Caco-2 (cell line): ENCODE measurements around the gene ZBTB32. TPM values are rescaled to one million over a fixed set of nuclear protein-coding genes. Genes with fewer than 3 reads are reported as not detected.

Experiments used
- BruUV-seq: library from RNA; stranded (reverse); fragments of 400-500 nt; replicated peaks from 2 replicates; lab custom pipeline; 2021; lab: Mats Ljungman, UMichigan
- CTCF ChIA-PET: fragments of 300-600 bp; sonication (Branson Sonifier 250); formaldehyde crosslinking; loops from one replicate; lab custom pipeline; 2022; ENCODE audit warnings: antibody characterized with exemption; lab: Charles Lee
- POLR2A ChIA-PET: fragments of 300-600 bp; sonication (Branson Sonifier 250); formaldehyde crosslinking; loops from one replicate; lab custom pipeline; 2022; ENCODE audit warnings: antibody characterized with exemption; lab: Charles Lee
- DNase-seq, 2 experiments: peaks; one replicate each; pipeline versions ENCODE4 v3.0.0 to v3.0.0-alpha.2; 2020 to 2022
- H3K27me3 ChIP-seq: replicated peaks from 2 replicates; pipeline ENCODE4 v1.6.0; 2011; ENCODE audit warnings: low read length; ENCODE audit not compliant: control insufficient read depth, insufficient read depth
- H3K36me3 ChIP-seq: 2 replicates; pipeline ENCODE4 v1.5.1; 2011; ENCODE audit warnings: low read length; ENCODE audit not compliant: control insufficient read depth, insufficient read depth
- H3K4me1 ChIP-seq: fragments of 250-450 bp; sonication (Bioruptor Pico); 2 replicates; pipeline ENCODE4 v1.5.1; 2020; ENCODE audit warnings: mild to moderate bottlenecking
- H3K4me3 ChIP-seq: 2 replicates; pipeline ENCODE4 v1.5.1; 2011; ENCODE audit warnings: low read depth, mild to moderate bottlenecking, control low read depth, low read length
- H3K9me3 ChIP-seq: fragments of 250-450 bp; sonication (Bioruptor Pico); 2 replicates; pipeline ENCODE4 v1.5.1; 2020; ENCODE audit warnings: mild to moderate bottlenecking, moderate library complexity
- H3K27ac Mint-ChIP-seq: one replicate; pipeline ENCODE4 v1.8.0; 2022; ENCODE audit warnings: mixed read lengths; ENCODE audit not compliant: unreplicated experiment
- H3K27me3 Mint-ChIP-seq: one replicate; pipeline ENCODE4 v1.8.0; 2022; ENCODE audit warnings: mixed read lengths; ENCODE audit not compliant: insufficient read depth, unreplicated experiment
- H3K36me3 Mint-ChIP-seq: one replicate; pipeline ENCODE4 v1.8.0; 2022; ENCODE audit warnings: mild to moderate bottlenecking, mixed read lengths; ENCODE audit not compliant: insufficient read depth, unreplicated experiment
- H3K4me1 Mint-ChIP-seq: one replicate; pipeline ENCODE4 v1.8.0; 2022; ENCODE audit warnings: low read depth, mixed read lengths; ENCODE audit not compliant: unreplicated experiment
- H3K4me3 Mint-ChIP-seq: one replicate; pipeline ENCODE4 v1.8.0; 2022; ENCODE audit warnings: mild to moderate bottlenecking, moderate library complexity, mixed read lengths; ENCODE audit not compliant: unreplicated experiment
- H3K9me3 Mint-ChIP-seq: one replicate; pipeline ENCODE4 v1.8.0; 2022; ENCODE audit warnings: mixed read lengths; ENCODE audit not compliant: unreplicated experiment
- intact Hi-C: fragments of 100-400 bp; cut with micrococcal nuclease; formaldehyde crosslinking; loops from one replicate; pipeline ENCODE4 v1.10.0; 2022; ENCODE audit not compliant: unreplicated experiment
- total RNA-seq: library from RNA; stranded (reverse); gene quantifications from 2 replicates; pipeline ENCODE4 v1.2.3, GENCODE V29; 2022
- TF ChIP-seq, protein P1 (sequence below), 2 experiments: fragments of 200-600 bp in 1 of 2; IDR thresholded peaks; 1 replicate in 1 of 2; 2 replicates in 1 of 2; pipeline versions ENCODE4 v1.5.1 to v1.8.0; 2011 to 2022; ENCODE audit warnings: antibody characterized with exemption in 1 of 2, control low read depth in 1 of 2, inconsistent platforms in 1 of 2, low read depth in 1 of 2, low read length in 1 of 2, mild to moderate bottlenecking in 1 of 2, moderate library complexity in 1 of 2; ENCODE audit not compliant: insufficient read depth in 1 of 2, severe bottlenecking in 1 of 2, unreplicated experiment in 1 of 2

ZBTB32 gene
- total RNA-seq, 1 experiment from 2014 or later, result not detected

GRCh38 chr19:35743640-35744429 is 39.5 kb downstream of the ZBTB32 start:
- Histone ChIP-seq H3K36me3 (0 out of 2 replicates have a peak, but pooled peaks cover under 1% of the 10 kb centered on the region), H3K9me3 (no peaks in the 10 kb centered on the region), H3K4me1 (peaks cover 11% of the 10 kb centered on the region), H3K4me3 (no peak overlapping the region), H3K27me3 (no peaks in the 10 kb centered on the region)
- Mint-ChIP-seq H3K4me3 (peak overlapping the region; percentile 93), H3K4me1 (peaks cover 18% of the 10 kb centered on the region), H3K9me3 (no peaks in the 10 kb centered on the region), H3K36me3 (peaks cover 62% of the 10 kb centered on the region), H3K27me3 (no peaks in the 10 kb centered on the region), H3K27ac (no peak overlapping the region)
- TF ChIP-seq, protein P1, sequence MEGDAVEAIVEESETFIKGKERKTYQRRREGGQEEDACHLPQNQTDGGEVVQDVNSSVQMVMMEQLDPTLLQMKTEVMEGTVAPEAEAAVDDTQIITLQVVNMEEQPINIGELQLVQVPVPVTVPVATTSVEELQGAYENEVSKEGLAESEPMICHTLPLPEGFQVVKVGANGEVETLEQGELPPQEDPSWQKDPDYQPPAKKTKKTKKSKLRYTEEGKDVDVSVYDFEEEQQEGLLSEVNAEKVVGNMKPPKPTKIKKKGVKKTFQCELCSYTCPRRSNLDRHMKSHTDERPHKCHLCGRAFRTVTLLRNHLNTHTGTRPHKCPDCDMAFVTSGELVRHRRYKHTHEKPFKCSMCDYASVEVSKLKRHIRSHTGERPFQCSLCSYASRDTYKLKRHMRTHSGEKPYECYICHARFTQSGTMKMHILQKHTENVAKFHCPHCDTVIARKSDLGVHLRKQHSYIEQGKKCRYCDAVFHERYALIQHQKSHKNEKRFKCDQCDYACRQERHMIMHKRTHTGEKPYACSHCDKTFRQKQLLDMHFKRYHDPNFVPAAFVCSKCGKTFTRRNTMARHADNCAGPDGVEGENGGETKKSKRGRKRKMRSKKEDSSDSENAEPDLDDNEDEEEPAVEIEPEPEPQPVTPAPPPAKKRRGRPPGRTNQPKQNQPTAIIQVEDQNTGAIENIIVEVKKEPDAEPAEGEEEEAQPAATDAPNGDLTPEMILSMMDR (IDR thresholded peaks at IDR 0.05; ENCODE audit: insufficient read depth in 1 of 2, low read depth in 1 of 2, low read length in 1 of 2, severe bottlenecking in 1 of 2, unreplicated experiment in 1 of 2), result no peak
- POLR2A ChIA-PET, result interaction anchor here (0.6 kb wide), 1 partner anchor 265 kb away, joined by 6 read pairs; the partner anchor contains the start of gene SYNE4
- CTCF ChIA-PET, result interaction anchor here (1.9 kb wide), 2 partner anchors 42 to 76 kb away, joined by 7 to 9 read pairs; no protein-coding TSS in a partner anchor
- intact Hi-C loops, result loop anchor here (2.0 kb wide), 1 partner anchor 77 kb away; no protein-coding TSS in a partner anchor
- DNase-seq, result no peak
- no TSS peak for BruUV-seq

DNA sequence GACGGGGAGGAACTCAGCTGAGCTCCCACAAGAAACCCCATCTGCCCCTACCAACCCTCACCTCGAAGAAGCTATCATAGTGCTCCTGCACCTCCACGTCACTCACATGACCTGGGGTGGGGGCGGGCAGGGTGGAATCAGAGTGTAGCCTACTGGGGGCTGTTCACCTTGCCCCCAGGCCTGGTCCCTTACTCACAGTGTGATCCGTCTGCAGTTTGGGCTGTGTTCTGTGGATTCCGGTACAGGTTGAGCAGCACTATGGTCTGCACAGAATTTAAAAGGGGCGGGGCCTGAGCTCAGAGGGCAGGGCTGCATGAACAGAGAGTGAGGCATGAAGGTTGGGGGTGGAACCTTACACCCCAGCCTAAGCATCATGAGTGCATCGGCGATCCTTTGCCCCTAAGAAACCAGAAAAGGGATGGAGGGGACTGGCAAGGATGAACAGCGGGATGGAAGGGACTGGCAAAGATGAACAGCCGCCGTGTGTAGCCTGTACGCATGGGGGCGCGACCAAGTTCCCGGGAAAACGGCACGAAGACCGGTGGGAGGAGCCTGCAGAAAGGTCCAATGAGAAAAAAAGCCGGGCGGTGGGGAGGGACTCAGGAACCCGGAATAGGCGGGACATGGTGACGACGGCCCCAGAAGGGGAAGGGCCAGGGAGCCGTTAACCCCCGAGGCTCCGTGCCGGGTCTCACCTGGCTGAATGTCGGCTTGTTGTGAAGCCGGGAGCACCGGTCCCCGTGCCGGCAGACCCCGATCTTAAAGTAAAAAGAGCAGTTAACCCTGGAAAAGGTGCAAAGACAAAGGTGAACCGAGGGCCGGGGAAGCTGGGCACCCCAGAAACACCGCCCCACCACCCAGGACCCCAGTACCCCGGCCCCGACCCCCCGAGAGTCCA is 40.3 kb downstream of the ZBTB32 start:
- H3K36me3 ChIP-seq, result no peaks in the 10 kb centered on the region
- no peaks in the 10 kb centered on the region for H3K27me3 ChIP-seq
- peaks cover 10% of the 10 kb centered on the region for H3K4me1 ChIP-seq
- DNase-seq, result peak; percentile 97 to 98
- peak overlapping the region; percentile 81 for H3K4me3 ChIP-seq
- Mint-ChIP-seq H3K4me3 (peak overlapping the region; percentile 93), H3K9me3 (no peaks in the 10 kb centered on the region), H3K36me3 (peaks cover 60% of the 10 kb centered on the region), H3K27ac (peak overlapping the region; percentile 98), H3K4me1 (peaks cover 26% of the 10 kb centered on the region), H3K27me3 (no peaks in the 10 kb centered on the region)
- H3K9me3 ChIP-seq, result no peaks in the 10 kb centered on the region
- TF ChIP-seq, protein P1 (IDR thresholded peaks at IDR 0.05; ENCODE audit: insufficient read depth in 1 of 2, low read depth in 1 of 2, low read length in 1 of 2, severe bottlenecking in 1 of 2, unreplicated experiment in 1 of 2), result peak; percentile 36 to 55
- ChIA-PET CTCF (interaction anchor here (0.7 to 1.9 kb wide), 6 partner anchors 8 to 234 kb away, joined by 4 to 12 read pairs (median 6); no protein-coding TSS in a partner anchor), POLR2A (interaction anchor here (0.5 to 1.0 kb wide), 7 partner anchors 8 to 269 kb away, joined by 3 to 19 read pairs (median 4); partner anchors contain the start of genes ALKBH6 and SYNE4)
- BruUV-seq, result TSS peak; percentile 81
- intact Hi-C loops, result loop anchor here (1.0 to 2.0 kb wide), 2 partner anchors 76 to 187 kb away; no protein-coding TSS in a partner anchor
